Skeletal muscle tissue (tissue), 4 donors: ENCODE results near the gene NDUFB8. TPM values are rescaled to one million over a fixed set of nuclear protein-coding genes. Genes with fewer than 3 reads are reported as not detected.
"Not testable (repeated sequence)": the region's sequence is repeated elsewhere in the genome, so short reads cannot be mapped to it uniquely, and the experiment has no call there.

ENCODE experiments used
- H3K27ac ChIP-seq: one replicate; pipeline ENCODE4 v1.7.0; 2013; ENCODE audit warnings: mild to moderate bottlenecking, low read depth, low read length, inconsistent platforms
- H3K27me3 ChIP-seq, 3 donors: one replicate each; pipeline ENCODE4 v1.7.0; 2013; ENCODE audit warnings: low read length in 3 of 3; ENCODE audit not compliant: control insufficient read depth in 3 of 3, insufficient read depth in 3 of 3
- H3K36me3 ChIP-seq, 3 donors: one replicate each; pipeline ENCODE4 v1.7.0; 2013; ENCODE audit warnings: low read length in 3 of 3; ENCODE audit not compliant: control insufficient read depth in 3 of 3, insufficient read depth in 3 of 3
- H3K4me1 ChIP-seq, 3 donors: one replicate each; pipeline ENCODE4 v1.7.0; 2013; ENCODE audit warnings: low read length in 3 of 3, mild to moderate bottlenecking in 3 of 3; ENCODE audit not compliant: control insufficient read depth in 3 of 3, insufficient read depth in 3 of 3
- H3K4me3 ChIP-seq, 3 donors: one replicate each; pipeline ENCODE4 v1.7.0; 2013; ENCODE audit warnings: low read length in 3 of 3
- H3K9ac ChIP-seq, 3 donors: one replicate each; pipeline ENCODE4 v1.7.0; 2013; ENCODE audit warnings: low read length in 3 of 3, mild to moderate bottlenecking in 3 of 3, moderate library complexity in 2 of 3, low read depth in 1 of 3
- H3K9me3 ChIP-seq, 3 donors: one replicate each; pipeline ENCODE4 v1.7.0; 2013; ENCODE audit warnings: low read length in 3 of 3; ENCODE audit not compliant: control insufficient read depth in 3 of 3
- total RNA-seq: library from RNA; depleted of rRNA; stranded (reverse); fragments of >200 nt; gene quantifications from one replicate; pipeline ENCODE4 v1.2.3, GENCODE V29; 2014
- donor health status: Osteomylitis.

NDUFB8 gene
- total RNA-seq, result 95.0 TPM

DNA sequence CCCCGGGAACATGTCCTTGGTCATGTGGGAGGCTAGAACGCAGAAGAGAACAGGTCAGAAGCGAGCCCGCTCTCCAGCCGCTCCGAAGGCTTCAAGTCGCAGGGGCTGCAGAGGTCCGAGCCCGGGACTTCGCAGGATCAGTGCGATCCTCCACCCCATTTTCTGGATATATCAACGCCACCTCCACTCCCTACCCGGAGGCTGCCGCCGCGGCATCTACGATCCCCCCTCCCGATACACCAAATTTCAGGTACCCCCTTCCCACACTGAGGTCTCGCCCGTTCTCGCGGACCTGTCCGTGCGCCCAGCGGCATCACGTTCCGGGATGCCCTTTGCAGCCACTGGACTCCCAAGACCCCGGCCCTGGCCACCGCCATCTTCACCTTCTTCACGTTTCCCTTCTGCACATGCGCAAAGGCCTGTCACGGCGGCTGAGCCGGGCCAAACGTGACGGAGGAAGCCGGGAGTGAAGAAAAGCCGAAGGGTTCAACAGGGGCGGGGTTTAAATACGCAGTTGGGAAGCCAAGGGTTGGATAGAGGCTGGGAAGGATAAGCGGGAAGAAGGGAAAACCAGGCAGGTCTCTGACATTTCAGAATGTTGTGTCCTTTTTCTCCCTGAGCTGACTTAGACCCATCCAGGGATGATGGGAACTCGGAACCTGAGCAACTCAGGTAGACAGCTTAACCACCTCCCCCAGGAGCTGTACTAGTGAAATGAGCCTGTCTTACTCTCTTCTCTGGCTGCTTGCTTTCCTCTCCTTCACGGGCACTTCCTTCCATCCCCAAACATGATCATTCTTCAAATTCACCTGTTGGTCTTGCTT is at the start of gene NDUFB8:
TSS of gene NDUFB8 (minus strand) at position 397 of the 824 bp plus-strand sequence. CDS start at position 377, 20 bp downstream.
- Histone ChIP-seq H3K4me3 (peak within 1 kb of the TSS; percentile 96 to 99 (median 98)), H3K27me3 (no peaks in the 10 kb centered on the region), H3K4me1 (peaks cover 23 to 28% (median 27%) of the 10 kb centered on the region in 3 donors), H3K9me3 (no peaks in the 10 kb centered on the region), H3K9ac (peak within 1 kb of the TSS; percentile 95 to 99 (median 96)), H3K36me3 (peaks cover 25% of the 10 kb centered on the region in 3 donors), H3K27ac (peak within 1 kb of the TSS; percentile 94)

DNA sequence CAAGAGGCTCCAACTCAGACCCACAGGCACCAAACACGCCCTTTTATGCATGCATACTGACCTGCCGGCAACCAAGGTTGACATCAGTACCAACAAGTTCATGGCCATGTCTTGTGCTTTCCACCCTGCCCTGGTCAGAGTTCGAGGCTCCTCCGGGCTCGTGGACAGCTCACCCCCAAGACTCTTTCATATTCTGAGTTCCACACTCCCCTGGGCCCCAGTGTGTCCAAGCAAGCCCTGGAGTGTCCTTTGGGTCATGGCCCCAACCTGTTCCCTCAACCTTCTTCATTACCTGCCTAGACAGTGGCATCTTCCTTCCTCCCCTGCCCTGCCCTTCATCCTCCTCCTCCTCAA is 46.6 kb upstream of the NDUFB8 start:
- no peak overlapping the region for H3K4me3 ChIP-seq
- H3K9me3 ChIP-seq, result no peaks in the 10 kb centered on the region
- H3K9ac ChIP-seq, result no peak overlapping the region
- no peaks in the 10 kb centered on the region for H3K4me1 ChIP-seq
- no peaks in the 10 kb centered on the region for H3K36me3 ChIP-seq
- H3K27me3 ChIP-seq, result peaks cover 23 to 29% (median 23%) of the 10 kb centered on the region in 3 donors
- no peak overlapping the region for H3K27ac ChIP-seq

DNA sequence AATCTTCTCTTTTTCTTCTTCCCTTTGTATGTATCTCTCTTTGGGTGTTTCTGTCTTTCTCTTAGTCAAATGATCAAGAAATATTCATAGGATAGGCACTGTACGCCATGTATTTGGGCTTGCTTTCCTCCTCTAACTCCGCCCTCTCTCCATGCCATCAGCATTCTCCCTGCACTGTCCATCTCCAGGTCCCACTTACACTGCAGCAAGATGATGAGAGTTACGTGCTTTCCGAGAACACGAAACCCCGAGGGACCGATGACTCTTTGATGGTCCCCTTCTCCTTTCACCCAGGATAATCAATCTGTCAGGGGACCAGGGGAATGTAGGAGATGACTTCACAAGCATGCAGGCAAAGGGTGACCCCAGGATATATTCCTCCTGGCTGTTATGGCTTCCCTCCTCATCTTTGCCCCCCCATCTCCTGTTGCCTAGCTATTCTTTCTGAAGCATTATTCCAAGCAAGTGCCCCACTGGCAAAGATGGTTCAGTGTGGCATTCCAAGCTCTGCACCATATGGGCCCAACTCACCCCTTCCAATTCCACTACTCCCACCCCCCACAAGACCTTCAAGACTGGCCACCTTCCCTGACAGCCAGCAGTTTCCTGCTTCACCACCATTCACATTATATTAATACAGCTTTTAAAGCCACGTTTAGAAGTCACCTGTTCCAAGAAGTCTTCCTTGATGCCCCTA is 46.1 kb upstream of the NDUFB8 start:
- Histone ChIP-seq H3K9me3 (no peaks in the 10 kb centered on the region), H3K4me3 (no peak overlapping the region), H3K27ac (no peak overlapping the region), H3K9ac (no peak overlapping the region), H3K36me3 (no peaks in the 10 kb centered on the region), H3K27me3 (peaks cover 28 to 33% (median 28%) of the 10 kb centered on the region in 3 donors), H3K4me1 (no peaks in the 10 kb centered on the region)

DNA sequence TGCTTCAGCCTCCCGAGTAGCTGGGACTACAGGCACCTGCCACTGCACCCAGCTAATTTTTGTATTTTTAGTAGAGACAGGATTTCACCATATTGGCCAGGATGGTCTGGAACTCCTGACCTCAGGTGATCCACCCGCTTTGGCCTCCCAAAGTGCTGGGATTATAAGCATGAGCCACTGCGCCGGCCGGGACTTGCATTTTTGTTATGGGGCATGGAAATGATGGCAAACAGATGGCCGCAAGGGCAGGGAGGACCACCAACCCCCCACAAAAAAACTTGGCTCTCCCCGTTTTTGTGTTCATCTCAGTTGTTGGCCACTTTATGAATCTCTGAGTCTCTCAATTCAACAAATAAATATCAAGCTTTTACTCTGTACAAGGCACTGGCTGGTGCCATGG is 45.5 kb upstream of the NDUFB8 start:
- H3K36me3 ChIP-seq, H3K27ac ChIP-seq, H3K4me3 ChIP-seq, H3K9ac ChIP-seq, H3K4me1 ChIP-seq, H3K9me3 ChIP-seq: not testable (repeated sequence)
- H3K27me3 ChIP-seq, result peaks cover 34 to 39% (median 34%) of the 10 kb centered on the region in 3 donors

DNA sequence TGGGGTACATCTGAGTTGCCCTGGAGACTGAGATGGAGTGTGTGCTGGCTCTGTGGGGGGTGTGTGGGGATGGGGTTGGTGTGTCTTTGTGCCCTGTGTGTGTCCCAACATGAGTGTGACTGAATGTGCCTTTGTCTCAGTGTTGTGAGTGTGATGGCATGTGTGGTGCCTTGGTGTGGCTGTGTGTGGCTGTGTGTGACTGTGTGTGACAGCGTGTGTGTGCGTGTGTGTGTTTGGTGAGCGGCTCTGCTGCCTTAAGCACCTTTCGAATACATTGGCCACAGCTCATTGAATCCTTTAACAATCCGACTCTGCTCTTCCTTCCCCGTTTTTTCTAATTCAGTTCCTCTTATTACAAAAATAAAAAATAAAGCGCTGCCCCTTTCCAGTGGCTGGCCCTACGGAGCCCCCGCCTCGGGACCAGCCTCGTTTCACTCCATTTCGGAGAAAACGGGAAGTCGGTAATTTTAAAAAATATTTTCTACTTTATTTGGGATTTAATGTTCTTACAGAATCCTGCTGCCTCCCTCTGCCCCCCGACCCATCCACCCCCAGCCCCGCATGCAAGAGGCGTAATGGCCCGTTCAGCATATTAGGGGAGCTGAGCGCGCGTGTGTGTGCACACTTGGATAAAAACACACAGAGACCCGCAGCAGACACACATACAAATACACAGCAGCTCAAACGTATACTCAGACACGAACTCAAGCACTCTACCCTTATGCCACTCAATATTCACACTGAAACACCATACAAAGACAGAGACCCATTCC is 41.6 kb upstream of the NDUFB8 start:
- Histone ChIP-seq H3K27me3 (peaks cover 60 to 66% (median 64%) of the 10 kb centered on the region in 3 donors), H3K9ac (no peak overlapping the region)

DNA sequence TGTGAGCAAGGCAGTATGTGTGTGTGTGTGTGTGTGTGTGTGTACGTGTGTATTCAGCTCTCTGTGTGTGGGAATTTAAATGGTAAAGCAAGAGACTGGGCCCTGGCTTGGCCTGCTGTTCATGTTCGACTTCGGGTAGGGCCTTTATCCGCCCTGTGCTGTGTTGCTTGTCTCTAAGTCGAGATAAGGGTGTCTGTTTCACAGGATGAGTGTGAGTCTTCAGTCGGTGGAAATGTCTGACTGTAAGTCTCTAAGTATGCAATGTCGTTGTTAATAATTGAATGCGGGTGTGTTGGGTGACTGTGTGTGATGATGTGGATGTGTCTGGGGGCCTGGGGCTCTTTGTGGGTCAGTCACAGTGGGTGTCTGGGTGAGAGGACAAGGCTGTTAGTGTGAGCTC is 40.8 kb upstream of the NDUFB8 start:
- no peaks in the 10 kb centered on the region for H3K4me1 ChIP-seq
- no peak overlapping the region for H3K27ac ChIP-seq
- H3K9ac ChIP-seq, result no peak overlapping the region
- no peaks in the 10 kb centered on the region for H3K9me3 ChIP-seq
- H3K4me3 ChIP-seq, result no peak overlapping the region
- no peaks in the 10 kb centered on the region for H3K36me3 ChIP-seq
- H3K27me3 ChIP-seq, result peaks cover 60 to 69% (median 64%) of the 10 kb centered on the region in 3 donors

More for the DNA sequence above, 41.6 kb upstream of the NDUFB8 start:
- Histone ChIP-seq H3K9me3 (no peaks in the 10 kb centered on the region), H3K4me1 (no peaks in the 10 kb centered on the region), H3K4me3 (no peak overlapping the region), H3K36me3 (no peaks in the 10 kb centered on the region), H3K27ac (no peak overlapping the region)

DNA sequence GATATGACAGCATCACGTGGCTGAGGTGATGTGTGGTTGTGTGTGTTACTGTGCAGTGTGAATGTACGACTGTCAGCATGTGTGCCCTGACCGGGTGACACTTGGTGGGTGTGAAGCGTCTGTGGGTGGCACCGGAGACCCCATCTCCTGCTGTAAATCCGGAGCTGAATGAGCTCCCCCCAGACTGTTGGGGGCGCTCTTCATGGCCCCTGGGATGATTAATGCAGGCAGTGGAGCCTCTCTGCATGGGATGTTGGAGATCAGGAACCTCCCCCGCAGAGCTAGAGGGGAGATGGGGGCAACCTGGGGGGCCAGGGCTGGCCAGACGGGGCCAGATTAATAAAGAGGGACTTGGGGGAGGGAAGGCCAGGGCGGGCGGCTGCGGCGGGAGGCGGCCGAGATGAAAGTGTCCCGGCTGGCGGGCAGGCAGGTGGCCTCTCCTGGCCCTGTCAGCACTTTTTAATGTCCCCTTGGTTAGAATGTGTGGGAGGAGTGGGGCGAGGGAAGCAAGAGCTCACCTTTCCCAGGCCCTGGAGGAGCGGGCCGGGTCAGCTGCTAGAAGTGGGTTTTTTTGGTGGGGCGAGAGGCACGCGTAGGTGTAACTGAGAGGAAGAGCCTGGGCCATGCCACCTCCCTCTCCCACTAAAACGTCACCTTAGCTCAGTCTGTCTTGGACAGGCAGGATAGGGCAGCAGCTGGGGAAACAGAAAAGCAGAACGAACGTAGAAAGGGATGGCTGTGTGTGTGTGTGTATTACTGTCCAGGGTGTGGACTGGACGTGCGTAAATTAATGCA is 40.2 kb upstream of the NDUFB8 start:
- Histone ChIP-seq H3K4me3 (no peak overlapping the region), H3K27me3 (peaks cover 66 to 75% (median 68%) of the 10 kb centered on the region in 3 donors), H3K9ac (no peak overlapping the region), H3K4me1 (no peaks in the 10 kb centered on the region), H3K36me3 (no peaks in the 10 kb centered on the region), H3K27ac (no peak overlapping the region), H3K9me3 (no peaks in the 10 kb centered on the region)

DNA sequence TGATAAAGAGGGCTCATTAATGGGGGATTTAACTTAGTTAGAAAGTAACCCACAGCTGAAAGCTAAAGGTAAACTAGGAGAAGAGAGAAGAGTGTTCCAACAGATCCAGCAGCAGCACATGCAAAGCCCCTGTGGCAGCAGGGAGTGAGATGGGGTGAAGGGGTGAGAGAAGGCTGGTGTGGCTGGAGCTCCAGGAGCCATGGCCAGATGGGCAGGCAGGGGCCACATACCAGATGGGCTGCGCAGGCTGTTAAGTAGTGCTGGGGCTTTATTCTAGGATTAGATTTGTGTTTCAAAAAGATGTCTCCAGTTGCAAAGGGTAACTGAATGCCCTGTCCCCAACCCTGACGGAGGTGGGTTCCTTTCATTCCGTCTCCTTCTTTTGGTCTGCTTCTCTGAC is 39.2 kb upstream of the NDUFB8 start:
- Histone ChIP-seq H3K9ac (no peak overlapping the region), H3K9me3 (no peaks in the 10 kb centered on the region), H3K4me3 (no peak overlapping the region), H3K27ac (no peak overlapping the region), H3K4me1 (no peaks in the 10 kb centered on the region), H3K27me3 (peaks cover 68 to 75% (median 73%) of the 10 kb centered on the region in 3 donors), H3K36me3 (no peaks in the 10 kb centered on the region)

DNA sequence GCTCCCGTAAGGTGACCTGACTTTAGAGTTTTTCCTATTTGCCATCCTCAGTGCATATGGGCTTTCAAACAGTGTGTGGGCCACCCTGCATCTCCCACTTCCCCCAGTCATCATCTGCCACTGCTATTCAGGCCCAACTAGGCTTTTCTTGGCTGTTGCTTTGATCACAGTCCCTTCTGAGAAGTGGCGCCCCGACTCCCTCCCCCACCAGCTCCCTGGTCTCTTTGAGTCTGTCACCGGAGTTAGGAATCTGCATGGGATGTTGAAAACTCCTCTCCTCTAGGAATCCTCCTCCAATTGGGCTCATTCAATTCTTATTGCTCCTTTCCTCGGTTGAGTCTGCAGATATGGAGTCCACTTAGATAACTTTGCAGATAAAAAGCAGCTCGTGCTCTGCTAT is 38.2 kb upstream of the NDUFB8 start:
- Histone ChIP-seq H3K36me3 (no peaks in the 10 kb centered on the region), H3K9me3 (no peaks in the 10 kb centered on the region), H3K27ac (no peak overlapping the region), H3K4me1 (no peaks in the 10 kb centered on the region), H3K27me3 (peaks cover 76 to 82% (median 78%) of the 10 kb centered on the region in 3 donors), H3K9ac (no peak overlapping the region), H3K4me3 (no peak overlapping the region)
